Vagina (tissue), 2 donors: Measurements from ENCODE around the gene PSMD7.

Experiments
- POLR2A ChIP-seq, 2 donors: fragments of 450-650 bp; IDR thresholded peaks; one replicate each; pipeline ENCODE4 v1.6.1; 2017; ENCODE audit warnings: antibody characterized with exemption in 2 of 2, mild to moderate bottlenecking in 2 of 2, moderate library complexity in 2 of 2
- TF ChIP-seq, protein P1 (sequence below), 3 experiments: fragments of 450-650 bp in 2 of 3; fragments of 200-600 bp in 1 of 3; sonication (generic) in 1 of 3; IDR thresholded peaks; one replicate each; pipeline ENCODE4 v1.5.1; 2017 to 2019; ENCODE audit warnings: antibody characterized with exemption in 3 of 3, mild to moderate bottlenecking in 2 of 3, moderate library complexity in 2 of 3

DNA sequence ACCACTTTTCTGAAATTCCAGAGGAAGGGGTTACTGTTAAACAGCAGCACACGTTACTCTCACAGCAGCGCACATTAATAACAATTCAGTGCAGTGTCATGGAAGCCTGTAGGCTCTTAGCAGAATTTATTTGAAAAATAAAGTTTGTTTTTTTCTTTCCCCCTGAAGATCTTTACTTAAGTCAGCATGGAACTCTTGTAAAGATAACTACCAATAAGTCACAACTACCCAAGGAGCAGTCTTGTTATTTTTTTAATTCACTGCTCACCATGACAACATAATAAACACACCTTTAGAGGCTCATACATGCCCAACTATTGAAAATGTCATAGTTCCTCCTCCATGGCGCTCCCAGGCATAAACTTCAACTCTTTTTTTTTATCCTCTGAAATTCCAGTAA lies 31.8 kb upstream of the PSMD7 start:
- TF ChIP-seq, protein P1, sequence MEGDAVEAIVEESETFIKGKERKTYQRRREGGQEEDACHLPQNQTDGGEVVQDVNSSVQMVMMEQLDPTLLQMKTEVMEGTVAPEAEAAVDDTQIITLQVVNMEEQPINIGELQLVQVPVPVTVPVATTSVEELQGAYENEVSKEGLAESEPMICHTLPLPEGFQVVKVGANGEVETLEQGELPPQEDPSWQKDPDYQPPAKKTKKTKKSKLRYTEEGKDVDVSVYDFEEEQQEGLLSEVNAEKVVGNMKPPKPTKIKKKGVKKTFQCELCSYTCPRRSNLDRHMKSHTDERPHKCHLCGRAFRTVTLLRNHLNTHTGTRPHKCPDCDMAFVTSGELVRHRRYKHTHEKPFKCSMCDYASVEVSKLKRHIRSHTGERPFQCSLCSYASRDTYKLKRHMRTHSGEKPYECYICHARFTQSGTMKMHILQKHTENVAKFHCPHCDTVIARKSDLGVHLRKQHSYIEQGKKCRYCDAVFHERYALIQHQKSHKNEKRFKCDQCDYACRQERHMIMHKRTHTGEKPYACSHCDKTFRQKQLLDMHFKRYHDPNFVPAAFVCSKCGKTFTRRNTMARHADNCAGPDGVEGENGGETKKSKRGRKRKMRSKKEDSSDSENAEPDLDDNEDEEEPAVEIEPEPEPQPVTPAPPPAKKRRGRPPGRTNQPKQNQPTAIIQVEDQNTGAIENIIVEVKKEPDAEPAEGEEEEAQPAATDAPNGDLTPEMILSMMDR (IDR thresholded peaks at IDR 0.05) = no peak
- TF ChIP-seq POLR2A (IDR thresholded peaks at IDR 0.05) = no peak
